MM.1S (cell line): ENCODE data around the gene RELN.

Experiments used
- DNase-seq: peaks from one replicate; pipeline ENCODE4 v3.0.0-alpha.2; 2015
- H2AFZ ChIP-seq: fragments of 300-600 bp; sonication (generic); 2 replicates; pipeline ENCODE4 v1.6.0; 2016; ENCODE audit warnings: antibody characterized with exemption, low read length
- H3F3A ChIP-seq: fragments of 300-600 bp; sonication (generic); 2 replicates; pipeline ENCODE4 v1.6.1; 2016; ENCODE audit warnings: mild to moderate bottlenecking, antibody characterized with exemption, low read length, moderate library complexity, mixed read lengths; ENCODE audit not compliant: insufficient read depth
- H3K27ac ChIP-seq: fragments of 300-600 bp; sonication (generic); 2 replicates; pipeline ENCODE4 v1.5.1; 2016; ENCODE audit warnings: mild to moderate bottlenecking, low read length
- H3K27me3 ChIP-seq: fragments of 300-600 bp; sonication (generic); replicated peaks from 2 replicates; pipeline ENCODE4 v1.6.0; 2016; ENCODE audit warnings: low read length; ENCODE audit not compliant: insufficient read depth
- H3K36me3 ChIP-seq: fragments of 300-600 bp; sonication (generic); replicated peaks from 2 replicates; pipeline ENCODE4 v1.6.1; 2016; ENCODE audit warnings: mild to moderate bottlenecking, low read length, mixed read lengths; ENCODE audit not compliant: insufficient read depth
- H3K4me1 ChIP-seq: fragments of 300-600 bp; sonication (generic); 2 replicates; pipeline ENCODE4 v1.6.1; 2016; ENCODE audit warnings: low read length, mixed read lengths
- H3K4me2 ChIP-seq: fragments of 300-600 bp; sonication (generic); 2 replicates; pipeline ENCODE4 v1.6.0; 2016; ENCODE audit warnings: low read depth, low read length
- H3K4me3 ChIP-seq: fragments of 300-600 bp; sonication (generic); 2 replicates; pipeline ENCODE4 v1.5.1; 2016; ENCODE audit warnings: low read length, mixed read lengths
- H3K79me2 ChIP-seq: fragments of 300-600 bp; sonication (generic); 2 replicates; pipeline ENCODE4 v1.6.1; 2016; ENCODE audit warnings: mixed run types, low read length, mixed read lengths
- H3K9ac ChIP-seq: fragments of 300-600 bp; sonication (generic); 2 replicates; pipeline ENCODE4 v1.6.1; 2016; ENCODE audit warnings: low read length, mixed read lengths
- H3K9me2 ChIP-seq: fragments of 300-600 bp; sonication (generic); replicated peaks from 2 replicates; pipeline ENCODE4 v1.6.1; 2016; ENCODE audit warnings: mild to moderate bottlenecking, low read length, mixed read lengths; ENCODE audit not compliant: insufficient read depth
- H3K9me3 ChIP-seq: fragments of 300-600 bp; sonication (generic); replicated peaks from 2 replicates; pipeline ENCODE4 v1.6.1; 2016; ENCODE audit warnings: mild to moderate bottlenecking, low read length, mixed read lengths; ENCODE audit not compliant: insufficient read depth
- H4K20me1 ChIP-seq: fragments of 300-600 bp; sonication (generic); 2 replicates; pipeline ENCODE4 v1.6.1; 2016; ENCODE audit warnings: mild to moderate bottlenecking, low read length, moderate library complexity, mixed read lengths; ENCODE audit not compliant: insufficient read depth
- EZH2 ChIP-seq: fragments of 300-600 bp; sonication (generic); optimal IDR thresholded peaks from 2 replicates; pipeline ENCODE3; 2017; ENCODE audit warnings: low read depth, mild to moderate bottlenecking, antibody characterized with exemption, low read length, mixed read lengths
- EZH2phosphoT487 ChIP-seq: fragments of 300-600 bp; sonication (generic); IDR thresholded peaks from 2 replicates; pipeline ENCODE4 v1.6.1; 2018; ENCODE audit warnings: antibody characterized with exemption, low read length
- TF ChIP-seq, protein P1 (sequence below): fragments of 300-600 bp; sonication (generic); IDR thresholded peaks from 2 replicates; pipeline ENCODE4 v1.5.1; 2016; ENCODE audit warnings: antibody characterized with exemption, low read length, mixed read lengths

RELN gene

DNA sequence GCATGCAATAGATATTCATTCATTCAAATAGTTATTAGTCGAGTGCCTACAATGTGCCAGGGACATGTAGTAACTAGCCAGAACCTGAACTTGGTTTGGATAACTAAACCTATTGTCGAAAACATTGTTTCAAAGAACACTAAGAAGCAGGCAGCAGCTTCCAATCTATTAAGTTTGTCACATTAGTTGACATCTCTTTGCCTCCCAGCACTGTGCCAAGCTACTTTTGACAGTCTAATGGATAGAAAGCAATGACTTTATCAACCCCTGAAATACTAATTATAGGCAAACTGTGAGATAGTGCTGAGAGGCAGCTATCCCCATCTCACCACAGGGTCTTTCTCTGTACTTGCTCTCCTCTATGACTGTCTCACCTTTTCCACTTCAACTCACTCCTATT, 22.4 kb upstream of the RELN start:
- Histone ChIP-seq H3K27ac (no peak overlapping the region), H2AFZ (no peak overlapping the region), H3K9me3 (no peaks in the 10 kb centered on the region), H3K9ac (no peak overlapping the region), H3K9me2 (no peaks in the 10 kb centered on the region), H3K36me3 (no peaks in the 10 kb centered on the region), H3K27me3 (no peaks in the 10 kb centered on the region), H3F3A (no peaks in the 10 kb centered on the region), H3K4me3 (no peak overlapping the region), H4K20me1 (no peaks in the 10 kb centered on the region), H3K4me2 (no peak overlapping the region), H3K4me1 (no peaks in the 10 kb centered on the region), H3K79me2 (no peaks in the 10 kb centered on the region)
- DNase-seq, result no peak
- TF ChIP-seq EZH2phosphoT487 (no peak), EZH2 (no peak)
- TF ChIP-seq, protein P1, sequence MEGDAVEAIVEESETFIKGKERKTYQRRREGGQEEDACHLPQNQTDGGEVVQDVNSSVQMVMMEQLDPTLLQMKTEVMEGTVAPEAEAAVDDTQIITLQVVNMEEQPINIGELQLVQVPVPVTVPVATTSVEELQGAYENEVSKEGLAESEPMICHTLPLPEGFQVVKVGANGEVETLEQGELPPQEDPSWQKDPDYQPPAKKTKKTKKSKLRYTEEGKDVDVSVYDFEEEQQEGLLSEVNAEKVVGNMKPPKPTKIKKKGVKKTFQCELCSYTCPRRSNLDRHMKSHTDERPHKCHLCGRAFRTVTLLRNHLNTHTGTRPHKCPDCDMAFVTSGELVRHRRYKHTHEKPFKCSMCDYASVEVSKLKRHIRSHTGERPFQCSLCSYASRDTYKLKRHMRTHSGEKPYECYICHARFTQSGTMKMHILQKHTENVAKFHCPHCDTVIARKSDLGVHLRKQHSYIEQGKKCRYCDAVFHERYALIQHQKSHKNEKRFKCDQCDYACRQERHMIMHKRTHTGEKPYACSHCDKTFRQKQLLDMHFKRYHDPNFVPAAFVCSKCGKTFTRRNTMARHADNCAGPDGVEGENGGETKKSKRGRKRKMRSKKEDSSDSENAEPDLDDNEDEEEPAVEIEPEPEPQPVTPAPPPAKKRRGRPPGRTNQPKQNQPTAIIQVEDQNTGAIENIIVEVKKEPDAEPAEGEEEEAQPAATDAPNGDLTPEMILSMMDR, result no peak

DNA sequence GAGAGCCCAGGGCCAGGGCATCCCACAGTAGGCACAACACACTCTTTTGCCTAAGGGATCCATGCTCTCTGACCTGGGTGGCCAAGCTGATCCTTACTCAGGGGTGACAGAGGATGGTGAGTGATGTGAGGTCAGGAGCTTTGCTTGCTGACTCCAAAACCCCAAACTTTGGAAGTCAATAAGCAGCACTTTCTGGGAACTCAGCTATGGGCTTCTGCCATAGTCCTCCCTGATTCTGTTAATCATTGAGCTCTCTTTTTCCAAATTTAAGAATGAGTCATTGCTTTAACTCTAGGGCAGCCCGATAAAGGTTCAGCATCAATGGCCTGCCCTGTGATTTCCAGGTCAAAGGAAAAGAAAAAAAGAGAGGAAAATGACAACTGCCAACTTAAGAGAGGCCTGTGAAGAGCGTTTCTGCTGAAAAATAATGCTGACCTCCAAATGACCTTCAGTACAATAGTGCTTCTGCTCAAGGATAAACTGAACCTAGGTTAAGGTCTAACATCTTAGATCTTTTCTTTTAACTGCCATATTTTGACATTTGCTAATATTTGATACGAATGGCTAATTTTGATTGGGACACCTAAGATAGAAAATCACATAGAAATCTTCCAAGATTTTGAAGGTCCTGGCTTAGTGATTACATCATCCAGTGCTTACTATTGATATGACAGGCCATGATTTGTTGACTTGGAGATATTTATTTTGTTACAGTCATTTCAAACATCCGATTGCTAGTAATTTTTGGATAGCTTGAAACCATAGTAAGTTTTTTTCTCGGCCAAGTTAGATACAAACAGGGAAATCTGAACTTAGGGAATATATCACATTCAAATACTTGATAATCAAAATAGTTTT, 20.8 kb upstream of the RELN start:
- Histone ChIP-seq H3K4me3 (no peak overlapping the region), H3K79me2 (no peaks in the 10 kb centered on the region), H3K4me2 (no peak overlapping the region), H3K27ac (no peak overlapping the region), H2AFZ (no peak overlapping the region), H3K27me3 (no peaks in the 10 kb centered on the region), H3F3A (no peaks in the 10 kb centered on the region), H3K36me3 (no peaks in the 10 kb centered on the region), H3K4me1 (no peaks in the 10 kb centered on the region), H3K9me2 (no peaks in the 10 kb centered on the region), H3K9ac (no peak overlapping the region), H4K20me1 (no peaks in the 10 kb centered on the region), H3K9me3 (no peaks in the 10 kb centered on the region)
- TF ChIP-seq, protein P1, result no peak
- TF ChIP-seq EZH2 (no peak), EZH2phosphoT487 (no peak)
- DNase-seq, result no peak

DNA sequence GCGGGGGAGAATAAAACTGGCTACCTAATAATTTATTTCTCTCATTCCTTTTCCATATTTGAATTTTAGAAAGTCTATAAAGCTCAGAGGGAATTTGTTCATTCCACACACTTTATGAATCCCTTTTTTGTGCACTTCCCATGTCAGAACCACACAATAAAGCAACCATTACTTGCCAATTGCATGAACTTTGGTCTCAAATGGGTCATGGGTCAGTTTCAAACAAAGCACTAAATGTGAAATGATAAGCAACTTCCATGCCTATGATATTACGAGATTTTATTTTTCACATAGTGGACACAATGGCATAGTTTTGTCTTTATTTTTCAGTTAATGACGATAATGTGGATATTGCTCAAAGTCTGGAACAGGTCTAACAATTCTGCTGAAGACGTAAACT, 18.6 kb upstream of the RELN start:
- no peak overlapping the region for H3K4me3 ChIP-seq
- no peaks in the 10 kb centered on the region for H3F3A ChIP-seq
- H3K36me3 ChIP-seq, result no peaks in the 10 kb centered on the region
- H3K27ac ChIP-seq, result no peak overlapping the region
- H3K9ac ChIP-seq, result no peak overlapping the region
- H4K20me1 ChIP-seq, result no peaks in the 10 kb centered on the region
- no peaks in the 10 kb centered on the region for H3K79me2 ChIP-seq
- no peak overlapping the region for H3K4me2 ChIP-seq
- H2AFZ ChIP-seq, result no peak overlapping the region
- H3K4me1 ChIP-seq, result no peaks in the 10 kb centered on the region
- no peak for TF ChIP-seq EZH2
- TF ChIP-seq, protein P1, result no peak
- no peak for TF ChIP-seq EZH2phosphoT487
- no peaks in the 10 kb centered on the region for H3K9me3 ChIP-seq
- DNase-seq, result no peak
- H3K9me2 ChIP-seq, result no peaks in the 10 kb centered on the region
- H3K27me3 ChIP-seq, result no peaks in the 10 kb centered on the region
